Stimulated activated naive B cell treated with anti-CD40 and anti-IgM and Interleukin-4, amounts not matched to agents 10 μg/mL and 1 μg/mL and 100 μg/mL, for 72 hours (primary cell): Measurements from ENCODE around the gene SLC12A1.

ENCODE experiments used
- ATAC-seq, 2 donors: fragments of 150-1000 bp; cut with Tn5 transposase; replicated peaks; 2 replicates each; pipeline ENCODE4 v1.10.0; 2021; ENCODE audit warnings: moderate library complexity in 1 of 2
- DNase-seq: peaks from one replicate; pipeline ENCODE4 v3.0.0; 2021
- H3K27ac Mint-ChIP-seq: one replicate; pipeline ENCODE4 v1.8.0; 2022; ENCODE audit warnings: mild to moderate bottlenecking, mixed read lengths
- H3K27me3 Mint-ChIP-seq, 2 donors: one replicate each; pipeline ENCODE4 v1.8.0; 2022; ENCODE audit warnings: mixed read lengths in 2 of 2
- H3K36me3 Mint-ChIP-seq, 2 donors: one replicate each; pipeline ENCODE4 v1.8.0; 2022; ENCODE audit warnings: mixed read lengths in 2 of 2, mild to moderate bottlenecking in 1 of 2
- H3K4me1 Mint-ChIP-seq, 2 donors: one replicate each; pipeline ENCODE4 v1.8.0; 2022; ENCODE audit warnings: mixed read lengths in 2 of 2, mild to moderate bottlenecking in 1 of 2
- H3K4me3 Mint-ChIP-seq, 2 donors: one replicate each; pipeline ENCODE4 v1.8.0; 2022; ENCODE audit warnings: mild to moderate bottlenecking in 2 of 2, mixed read lengths in 2 of 2, moderate library complexity in 1 of 2
- H3K9me3 Mint-ChIP-seq, 2 donors: one replicate each; pipeline ENCODE4 v1.8.0; 2022; ENCODE audit warnings: mixed read lengths in 2 of 2, mild to moderate bottlenecking in 1 of 2

Gene SLC12A1

DNA sequence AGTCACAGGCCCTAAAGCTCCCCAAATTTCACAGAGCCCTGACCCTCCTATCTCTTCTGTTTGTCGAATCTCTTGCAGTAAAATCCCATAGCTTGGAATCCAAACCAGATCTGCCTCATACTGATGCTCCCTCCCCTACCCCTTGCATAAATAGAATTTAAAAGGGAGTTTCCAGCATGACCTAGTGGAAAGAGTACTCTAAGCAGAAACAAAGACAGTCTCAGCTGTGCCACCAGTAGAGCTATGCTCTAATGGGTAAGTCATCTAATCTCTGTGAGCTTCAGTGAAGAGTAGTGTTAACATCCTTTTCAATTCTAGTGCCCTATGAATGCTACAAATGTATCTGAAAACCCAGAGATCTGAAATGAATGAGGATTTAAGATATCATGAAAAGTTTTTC, 4.0 kb upstream of the SLC12A1 start:
- Mint-ChIP-seq H3K27ac (no peak overlapping the region), H3K9me3 (no peaks in the 10 kb centered on the region), H3K4me3 (no peak overlapping the region), H3K27me3 (peaks cover 16 to 35% of the 10 kb centered on the region in 2 donors), H3K4me1 (no peaks in the 10 kb centered on the region), H3K36me3 (no peaks in the 10 kb centered on the region)
- no peak for DNase-seq
- ATAC-seq: peak in 1 of 2 donors; percentile 46

DNA sequence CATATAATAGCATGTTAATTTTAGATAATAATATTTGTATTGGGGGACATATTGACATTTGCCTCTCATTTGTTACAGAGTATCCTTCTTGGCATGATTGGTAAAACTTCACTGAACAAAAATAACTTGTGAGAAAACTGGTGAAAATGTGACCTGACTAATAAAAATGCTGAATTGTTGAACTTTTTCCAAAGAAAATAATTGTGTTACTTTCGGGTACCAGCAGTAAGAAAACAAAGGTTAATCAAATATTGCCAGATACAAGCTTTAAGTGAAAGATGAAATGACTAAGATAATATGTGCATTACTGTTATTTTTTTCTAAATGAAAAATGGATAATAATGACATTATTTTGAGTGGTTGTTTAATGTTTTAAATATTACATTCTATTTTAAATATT, 15.2 kb downstream of the SLC12A1 start:
- H3K4me1 Mint-ChIP-seq: no peaks in the 10 kb centered on the region
- no peak for DNase-seq

GRCh38 chr15:48221885-48222284, 15.8 kb downstream of the SLC12A1 start:
- DNase-seq: no peak
- Mint-ChIP-seq H3K27me3 (peaks cover 0 to 6% of the 10 kb centered on the region in 2 donors), H3K27ac (no peak overlapping the region), H3K36me3 (no peaks in the 10 kb centered on the region), H3K4me3 (no peak overlapping the region), H3K4me1 (no peaks in the 10 kb centered on the region), H3K9me3 (no peaks in the 10 kb centered on the region)
- ATAC-seq: no peak

More for the DNA sequence above, 15.2 kb downstream of the SLC12A1 start:
- no peak for ATAC-seq
- no peak overlapping the region for H3K27ac Mint-ChIP-seq
- H3K4me3 Mint-ChIP-seq: no peak overlapping the region
- peaks cover 0 to 6% of the 10 kb centered on the region in 2 donors for H3K27me3 Mint-ChIP-seq
- H3K36me3 Mint-ChIP-seq: no peaks in the 10 kb centered on the region
- H3K9me3 Mint-ChIP-seq: no peaks in the 10 kb centered on the region

DNA sequence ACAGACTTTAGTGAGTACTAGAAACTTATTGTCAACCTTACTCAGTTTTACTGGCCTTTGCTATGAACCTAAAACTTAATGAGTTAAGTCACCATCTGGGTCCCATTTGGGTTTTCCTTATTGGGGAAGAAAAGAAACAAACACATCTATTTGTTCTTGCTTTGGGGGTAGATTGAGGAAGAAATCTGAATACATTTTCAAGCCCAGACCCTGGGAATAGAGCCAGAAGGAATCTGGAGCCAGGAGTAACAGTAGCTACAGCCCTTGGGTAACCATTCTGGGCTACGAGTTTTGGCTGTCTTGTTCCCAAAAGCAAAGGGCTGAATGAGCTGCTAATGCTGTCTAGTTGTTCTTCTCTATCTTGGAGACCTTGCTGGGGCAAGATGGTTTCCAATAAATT, 16.5 kb downstream of the SLC12A1 start:
- Mint-ChIP-seq H3K36me3 (no peaks in the 10 kb centered on the region), H3K27ac (no peak overlapping the region), H3K27me3 (peaks cover 0 to 6% of the 10 kb centered on the region in 2 donors), H3K4me1 (no peaks in the 10 kb centered on the region), H3K9me3 (no peaks in the 10 kb centered on the region), H3K4me3 (no peak overlapping the region)
- ATAC-seq (no peak), DNase-seq (no peak)

DNA sequence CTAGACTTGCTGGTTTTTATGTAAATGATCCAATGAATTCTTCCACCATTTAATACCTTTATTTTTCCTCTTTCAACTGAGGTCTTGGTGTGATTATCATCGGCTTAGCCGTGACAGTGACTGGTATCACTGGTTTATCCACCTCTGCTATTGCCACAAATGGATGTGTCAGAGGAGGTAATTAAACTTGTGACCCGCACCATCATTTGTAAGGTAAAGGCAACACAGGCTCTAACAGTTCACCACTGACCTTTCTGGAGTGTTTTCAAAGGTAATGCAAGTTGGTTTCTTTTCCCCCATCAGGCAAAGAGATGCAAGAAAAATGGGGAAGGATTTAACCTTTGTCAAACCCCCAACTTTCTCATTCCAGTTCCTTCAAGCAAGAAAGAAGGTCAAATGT, 19.7 kb downstream of the SLC12A1 start:
- ATAC-seq: peak; percentile 29 to 68
- DNase-seq: no peak
- Mint-ChIP-seq H3K4me1 (no peaks in the 10 kb centered on the region), H3K27me3 (peaks cover 0 to 3% of the 10 kb centered on the region in 2 donors), H3K36me3 (no peaks in the 10 kb centered on the region), H3K4me3 (no peak overlapping the region), H3K27ac (no peak overlapping the region), H3K9me3 (no peaks in the 10 kb centered on the region)

- no peak overlapping the region for H3K4me3 Mint-ChIP-seq
- H3K27me3 Mint-ChIP-seq: no peaks in the 10 kb centered on the region
- H3K36me3 Mint-ChIP-seq: no peaks in the 10 kb centered on the region
- no peaks in the 10 kb centered on the region for H3K9me3 Mint-ChIP-seq
- H3K4me1 Mint-ChIP-seq: no peaks in the 10 kb centered on the region
- no peak for DNase-seq
- H3K27ac Mint-ChIP-seq: no peak overlapping the region
- ATAC-seq: no peak
Observed at GRCh38 chr15:48230498-48230897, 24.4 kb downstream of the SLC12A1 start.

- Mint-ChIP-seq H3K27ac (no peak overlapping the region), H3K36me3 (no peaks in the 10 kb centered on the region), H3K9me3 (no peaks in the 10 kb centered on the region), H3K4me3 (no peak overlapping the region), H3K27me3 (no peaks in the 10 kb centered on the region), H3K4me1 (no peaks in the 10 kb centered on the region)
- DNase-seq (no peak), ATAC-seq (no peak)
Observed at GRCh38 chr15:48233246-48233645, 27.1 kb downstream of the SLC12A1 start.

DNA sequence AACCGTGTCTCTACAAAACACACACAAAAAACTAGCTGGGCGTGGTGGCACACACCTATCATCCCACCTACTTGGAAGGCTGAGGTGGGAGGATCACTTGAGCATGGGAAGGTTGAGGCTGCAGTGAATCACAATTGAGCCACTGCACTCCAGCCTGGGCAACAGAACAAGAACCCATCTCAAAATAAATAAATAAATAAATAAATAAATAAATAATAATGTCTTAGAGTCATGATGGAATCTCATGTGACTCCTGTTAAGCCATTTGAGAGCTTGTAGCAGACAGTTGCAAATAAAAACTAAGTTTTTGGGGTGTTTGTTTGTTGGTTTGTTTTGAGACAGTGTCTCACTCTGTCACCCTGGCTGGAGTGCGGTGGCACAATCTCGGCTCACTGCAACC, 33.2 kb downstream of the SLC12A1 start:
- ATAC-seq (no peak), DNase-seq (no peak)
- Mint-ChIP-seq H3K27ac (no peak overlapping the region), H3K9me3 (no peaks in the 10 kb centered on the region), H3K4me3 (no peak overlapping the region), H3K27me3 (no peaks in the 10 kb centered on the region), H3K36me3 (no peaks in the 10 kb centered on the region), H3K4me1 (no peaks in the 10 kb centered on the region)

DNA sequence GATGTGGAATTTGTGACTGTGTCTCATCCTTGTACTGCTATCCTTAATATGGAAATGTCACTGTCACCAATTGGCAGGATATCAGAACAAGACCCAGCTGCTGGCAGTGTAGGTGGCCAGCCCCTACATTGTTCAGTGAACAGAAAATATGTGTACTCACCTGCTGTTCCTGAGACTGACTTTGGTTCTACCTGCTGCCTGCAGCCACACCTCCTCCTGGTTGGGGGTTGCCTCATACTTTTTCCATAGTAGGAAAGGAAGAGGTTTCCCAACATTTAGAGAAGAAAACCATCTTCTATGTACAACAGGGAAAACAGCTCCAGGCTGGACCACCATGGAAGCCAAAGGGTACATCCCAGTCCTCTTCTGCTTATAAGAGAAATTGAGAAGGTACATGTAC, 35.9 kb downstream of the SLC12A1 start:
- no peak overlapping the region for H3K27ac Mint-ChIP-seq
- H3K9me3 Mint-ChIP-seq: no peaks in the 10 kb centered on the region
- H3K27me3 Mint-ChIP-seq: no peaks in the 10 kb centered on the region
- no peak overlapping the region for H3K4me3 Mint-ChIP-seq
- DNase-seq: no peak
- H3K4me1 Mint-ChIP-seq: no peaks in the 10 kb centered on the region
- H3K36me3 Mint-ChIP-seq: no peaks in the 10 kb centered on the region
- ATAC-seq: no peak

- no peaks in the 10 kb centered on the region for H3K4me1 Mint-ChIP-seq
- H3K4me3 Mint-ChIP-seq: no peak overlapping the region
- no peaks in the 10 kb centered on the region for H3K27me3 Mint-ChIP-seq
- no peak for ATAC-seq
- H3K9me3 Mint-ChIP-seq: no peaks in the 10 kb centered on the region
- H3K36me3 Mint-ChIP-seq: no peaks in the 10 kb centered on the region
- no peak overlapping the region for H3K27ac Mint-ChIP-seq
- no peak for DNase-seq
Observed at GRCh38 chr15:48242535-48242934, 36.4 kb downstream of the SLC12A1 start.

GRCh38 chr15:48244921-48245320, 38.8 kb downstream of the SLC12A1 start:
- Mint-ChIP-seq H3K27me3 (peaks cover 0 to 4% of the 10 kb centered on the region in 2 donors), H3K36me3 (no peaks in the 10 kb centered on the region), H3K4me3 (no peak overlapping the region), H3K4me1 (no peaks in the 10 kb centered on the region), H3K9me3 (no peaks in the 10 kb centered on the region), H3K27ac (no peak overlapping the region)
- DNase-seq (no peak), ATAC-seq (no peak)

GRCh38 chr15:48248414-48248813, 42.3 kb downstream of the SLC12A1 start:
- Mint-ChIP-seq H3K27ac (no peak overlapping the region), H3K36me3 (no peaks in the 10 kb centered on the region), H3K4me1 (peaks cover 0 to 2% of the 10 kb centered on the region in 2 donors), H3K9me3 (no peaks in the 10 kb centered on the region), H3K27me3 (peaks cover 0 to 21% of the 10 kb centered on the region in 2 donors), H3K4me3 (no peak overlapping the region)
- ATAC-seq: no peak
- DNase-seq: no peak

- Mint-ChIP-seq H3K36me3 (no peaks in the 10 kb centered on the region), H3K9me3 (no peaks in the 10 kb centered on the region), H3K27ac (no peak overlapping the region), H3K4me3 (no peak overlapping the region), H3K4me1 (peaks cover 0 to 2% of the 10 kb centered on the region in 2 donors), H3K27me3 (peaks cover 0 to 21% of the 10 kb centered on the region in 2 donors)
- ATAC-seq: peak; percentile 47 to 51
- DNase-seq: no peak
Observed at GRCh38 chr15:48250640-48251076, 44.6 kb downstream of the SLC12A1 start.

GRCh38 chr15:48253172-48253571, 47.1 kb downstream of the SLC12A1 start:
- DNase-seq: no peak
- Mint-ChIP-seq H3K4me3 (no peak overlapping the region), H3K36me3 (no peaks in the 10 kb centered on the region), H3K4me1 (peaks cover 0 to 2% of the 10 kb centered on the region in 2 donors), H3K27ac (no peak overlapping the region), H3K9me3 (peaks cover 0 to 2% of the 10 kb centered on the region in 2 donors), H3K27me3 (peaks cover 0 to 30% of the 10 kb centered on the region in 2 donors)
- no peak for ATAC-seq

DNA sequence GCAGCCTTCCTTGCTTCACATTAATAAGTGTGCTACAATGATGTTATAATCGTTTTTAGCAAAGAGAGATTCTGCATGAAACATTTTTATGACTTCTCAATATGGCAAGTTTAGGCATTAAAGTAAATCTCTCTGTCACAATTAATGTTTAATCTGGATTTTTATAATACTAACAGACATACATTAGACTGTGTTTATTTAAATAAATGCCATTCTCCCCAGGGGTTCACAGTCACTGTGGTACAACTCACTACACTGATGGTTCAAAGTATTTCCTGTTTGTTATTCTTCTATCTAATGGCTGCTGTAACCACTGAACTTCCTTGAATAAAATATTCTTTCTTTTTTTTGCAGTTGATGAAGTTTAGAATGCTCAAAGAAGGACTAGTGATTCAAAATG, 59.0 kb downstream of the SLC12A1 start:
- no peak for ATAC-seq
- no peak overlapping the region for H3K4me3 Mint-ChIP-seq

More for the DNA sequence above, 59.0 kb downstream of the SLC12A1 start:
- DNase-seq: no peak
- no peaks in the 10 kb centered on the region for H3K36me3 Mint-ChIP-seq
- H3K9me3 Mint-ChIP-seq: no peaks in the 10 kb centered on the region
- H3K4me1 Mint-ChIP-seq: no peaks in the 10 kb centered on the region
- H3K27ac Mint-ChIP-seq: no peak overlapping the region
- no peaks in the 10 kb centered on the region for H3K27me3 Mint-ChIP-seq
